AG09309 (cell line): ENCODE results near the gene ESPL1.

Source experiments
- DNase-seq: peaks from one replicate; pipeline ENCODE4 v3.0.0-alpha.2; 2010; ENCODE audit warnings: low read depth
- H3K4me3 ChIP-seq: 2 replicates; pipeline ENCODE4 v1.5.1; 2011; ENCODE audit warnings: mild to moderate bottlenecking, low read depth, low read length, moderate library complexity; ENCODE audit not compliant: control insufficient read depth
- TF ChIP-seq, protein P1 (sequence below): IDR thresholded peaks from 2 replicates; pipeline ENCODE4 v1.5.1; 2011; ENCODE audit warnings: mild to moderate bottlenecking, low read depth, low read length, inconsistent platforms; ENCODE audit not compliant: insufficient read depth, control insufficient read depth; ENCODE audit errors: missing control alignments

ESPL1 gene

DNA sequence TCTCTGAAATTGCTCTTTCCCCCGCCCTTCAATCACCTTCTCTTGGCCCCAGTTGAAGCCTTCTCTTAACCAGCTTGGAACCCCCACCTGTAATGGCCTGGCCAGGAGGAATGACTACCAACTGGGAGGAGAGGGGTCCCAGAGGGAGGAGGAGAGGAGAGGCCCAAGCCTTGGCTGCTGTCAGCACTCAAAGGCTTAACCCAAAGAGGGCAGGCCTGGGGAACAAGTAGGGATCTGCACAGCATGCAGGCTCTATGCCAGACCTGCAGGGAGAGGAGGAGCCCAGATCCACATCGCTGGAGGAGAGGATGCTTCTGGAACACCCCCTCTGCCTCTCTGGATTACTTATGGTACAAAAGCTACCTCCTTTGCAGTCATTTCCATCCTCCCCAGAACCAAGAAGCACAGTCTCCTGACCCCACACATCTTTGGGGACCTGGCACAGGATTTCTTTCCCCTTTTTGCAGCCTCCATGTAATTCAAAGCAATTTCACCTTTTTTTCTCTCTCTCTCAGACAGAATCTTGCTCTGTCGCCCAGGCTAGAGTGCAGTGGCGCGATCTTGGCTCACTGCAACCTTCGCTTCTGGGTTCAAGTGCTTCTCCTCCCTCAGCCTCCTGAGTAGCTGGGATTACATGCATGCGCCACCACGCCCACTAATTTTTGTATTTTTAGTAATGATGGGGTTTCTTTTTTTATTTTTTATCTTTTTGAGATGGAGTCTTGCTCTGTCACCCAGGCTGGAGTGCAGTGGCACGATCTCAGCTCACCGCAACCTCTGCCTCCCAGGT is 42.3 kb upstream of the ESPL1 start:
- no peak overlapping the region for H3K4me3 ChIP-seq
- DNase-seq: no peak
- TF ChIP-seq, protein P1, sequence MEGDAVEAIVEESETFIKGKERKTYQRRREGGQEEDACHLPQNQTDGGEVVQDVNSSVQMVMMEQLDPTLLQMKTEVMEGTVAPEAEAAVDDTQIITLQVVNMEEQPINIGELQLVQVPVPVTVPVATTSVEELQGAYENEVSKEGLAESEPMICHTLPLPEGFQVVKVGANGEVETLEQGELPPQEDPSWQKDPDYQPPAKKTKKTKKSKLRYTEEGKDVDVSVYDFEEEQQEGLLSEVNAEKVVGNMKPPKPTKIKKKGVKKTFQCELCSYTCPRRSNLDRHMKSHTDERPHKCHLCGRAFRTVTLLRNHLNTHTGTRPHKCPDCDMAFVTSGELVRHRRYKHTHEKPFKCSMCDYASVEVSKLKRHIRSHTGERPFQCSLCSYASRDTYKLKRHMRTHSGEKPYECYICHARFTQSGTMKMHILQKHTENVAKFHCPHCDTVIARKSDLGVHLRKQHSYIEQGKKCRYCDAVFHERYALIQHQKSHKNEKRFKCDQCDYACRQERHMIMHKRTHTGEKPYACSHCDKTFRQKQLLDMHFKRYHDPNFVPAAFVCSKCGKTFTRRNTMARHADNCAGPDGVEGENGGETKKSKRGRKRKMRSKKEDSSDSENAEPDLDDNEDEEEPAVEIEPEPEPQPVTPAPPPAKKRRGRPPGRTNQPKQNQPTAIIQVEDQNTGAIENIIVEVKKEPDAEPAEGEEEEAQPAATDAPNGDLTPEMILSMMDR: no peak

DNA sequence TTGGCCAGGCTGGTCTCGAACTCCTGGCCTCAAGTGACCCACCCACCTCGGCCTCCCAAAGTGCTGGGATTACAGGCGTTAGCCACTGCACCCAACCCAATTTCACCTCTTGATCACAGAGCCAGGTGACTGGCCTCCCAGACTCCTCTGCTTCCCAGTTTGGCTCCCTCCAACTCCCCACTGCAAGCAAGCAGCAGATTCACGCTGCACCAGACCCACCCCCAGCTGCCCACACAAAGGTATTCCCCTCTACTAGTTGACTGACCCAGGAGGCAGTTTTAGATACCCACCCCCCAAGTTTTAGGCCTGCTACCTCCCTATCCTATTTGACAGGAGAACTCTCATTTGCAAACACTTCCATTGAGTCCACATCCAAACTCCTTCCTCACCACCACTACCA is 41.3 kb upstream of the ESPL1 start:
- no peak for DNase-seq
- TF ChIP-seq, protein P1: no peak
- H3K4me3 ChIP-seq: no peak overlapping the region

DNA sequence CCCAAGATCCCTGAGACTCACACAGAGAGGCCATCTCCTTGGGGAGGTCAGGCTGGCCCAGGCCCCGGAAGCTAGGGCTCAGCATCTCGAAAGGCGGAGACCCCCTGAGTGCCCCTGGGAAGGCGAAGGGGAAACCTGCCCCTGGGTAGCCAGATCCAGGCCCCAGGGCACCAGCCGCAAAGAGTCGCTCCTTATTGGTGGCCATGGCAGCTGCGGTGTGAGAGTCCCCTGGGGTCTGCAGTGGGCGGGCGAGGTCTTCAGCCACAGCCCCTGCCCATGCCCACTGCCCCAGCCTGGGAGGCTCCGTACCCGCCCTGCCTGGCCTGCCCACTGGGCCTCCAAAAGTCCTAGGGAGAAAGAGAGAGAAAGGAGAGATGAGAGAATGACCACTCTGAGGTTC is 40.8 kb upstream of the ESPL1 start:
- no peak overlapping the region for H3K4me3 ChIP-seq
- TF ChIP-seq, protein P1: no peak
- DNase-seq: no peak

DNA sequence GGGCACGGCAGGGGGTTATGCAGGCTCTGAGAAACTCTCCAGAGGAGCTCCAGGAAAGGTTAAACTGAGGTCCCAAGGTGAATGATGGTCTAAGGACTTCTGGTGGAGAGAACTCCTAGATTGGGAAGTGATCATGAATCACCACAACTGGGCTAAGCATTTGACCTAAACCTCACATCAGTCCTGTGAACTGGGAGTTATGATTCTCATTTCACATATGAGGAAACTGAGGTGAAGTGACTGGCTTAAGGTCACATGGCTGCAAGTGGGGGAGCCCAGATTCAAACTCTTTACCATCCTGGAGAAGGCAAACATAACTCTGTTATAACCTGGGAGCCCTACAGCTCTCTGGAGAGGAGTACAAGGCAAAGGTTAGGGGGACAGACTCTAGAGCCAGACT is 40.3 kb upstream of the ESPL1 start:
- TF ChIP-seq, protein P1: no peak
- no peak for DNase-seq
- no peak overlapping the region for H3K4me3 ChIP-seq

DNA sequence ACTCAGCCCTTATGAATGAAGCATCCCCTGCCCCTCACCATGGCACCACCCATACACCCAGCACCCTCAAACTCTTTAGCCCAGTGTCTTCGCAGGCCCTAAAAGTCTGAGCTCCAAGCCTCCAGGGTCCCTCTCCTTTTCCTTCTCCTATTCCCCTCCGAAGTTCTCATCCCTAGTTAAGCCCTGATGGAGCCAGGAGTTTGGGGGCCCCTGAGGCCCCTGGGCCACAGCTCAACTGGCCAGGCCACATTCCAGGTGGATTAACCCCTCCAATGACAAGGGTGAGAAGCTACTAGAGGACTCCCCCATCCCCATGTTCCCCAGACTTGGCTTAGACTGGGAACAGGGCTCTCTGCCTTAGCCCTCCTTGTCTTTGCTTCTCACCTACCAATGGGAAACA is 38.6 kb upstream of the ESPL1 start:
- H3K4me3 ChIP-seq: no peak overlapping the region
- no peak for DNase-seq
- TF ChIP-seq, protein P1: no peak

DNA sequence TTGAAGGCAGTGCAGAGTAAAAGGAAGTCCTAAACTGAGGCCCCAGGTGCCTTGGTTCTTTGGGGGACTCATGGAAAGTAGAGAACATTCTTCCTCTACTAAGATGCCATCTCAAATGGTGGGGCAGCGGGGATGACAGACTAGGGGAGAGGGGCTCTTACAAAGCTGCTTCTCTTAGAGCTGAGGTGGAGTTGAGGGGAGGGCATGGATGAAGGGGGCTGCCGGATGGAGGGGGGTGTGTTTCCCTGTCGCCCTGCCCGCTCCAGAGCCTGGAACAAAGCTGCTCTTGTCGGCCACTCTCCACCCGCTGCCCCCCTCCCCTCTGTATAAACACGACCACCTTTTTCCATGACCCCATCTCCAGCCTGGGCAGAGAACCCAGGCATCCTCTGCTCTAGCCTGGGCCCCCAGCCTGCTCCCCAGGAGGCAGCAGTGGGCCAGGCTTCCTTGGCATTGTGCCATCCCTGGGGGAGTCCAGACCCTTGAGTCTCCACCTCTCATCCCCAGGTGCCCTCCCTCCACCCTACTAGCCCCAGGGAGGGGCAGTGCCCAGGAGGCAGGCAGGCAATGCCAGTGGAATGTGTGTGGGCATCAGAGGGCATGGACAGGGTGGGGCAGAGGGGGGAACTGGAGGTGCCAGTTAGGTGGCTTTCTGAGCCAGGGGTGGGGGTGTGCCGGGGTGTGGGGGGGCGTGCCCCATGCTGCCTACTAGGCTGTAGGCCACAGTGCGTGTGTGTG is 37.8 kb upstream of the ESPL1 start:
- DNase-seq: no peak
- no peak overlapping the region; the same call in 1 of the 2 replicates for H3K4me3 ChIP-seq
- TF ChIP-seq, protein P1: no peak
